Neural progenitor cell (in vitro differentiated cells): ENCODE measurements around the gene DCDC1. TPM values are rescaled to one million over a fixed set of nuclear protein-coding genes. Genes with fewer than 3 reads are reported as not detected.
"Not testable (repeated sequence)": the region's sequence is repeated elsewhere in the genome, so short reads cannot be mapped to it uniquely, and the experiment has no call there.

Source experiments
- DNase-seq: peaks from one replicate; pipeline ENCODE4 v3.0.0-alpha.2; 2016; ENCODE audit warnings: low spot score
- H2AFZ ChIP-seq: fragments of 200-600 bp; sonication (generic); replicated peaks from 2 replicates; pipeline ENCODE4 v1.6.1; 2016; ENCODE audit warnings: antibody characterized with exemption
- H3F3A ChIP-seq: fragments of 200-600 bp; sonication (generic); 2 replicates; pipeline ENCODE4 v1.6.1; 2016; ENCODE audit warnings: antibody characterized with exemption, low read depth
- H3K27ac ChIP-seq: fragments of 200-600 bp; sonication (generic); 2 replicates; pipeline ENCODE4 v1.5.1; 2016; ENCODE audit warnings: mild to moderate bottlenecking
- H3K27me3 ChIP-seq: fragments of 200-600 bp; sonication (generic); 2 replicates; pipeline ENCODE4 v1.6.1; 2016; ENCODE audit warnings: mild to moderate bottlenecking, moderate library complexity
- H3K36me3 ChIP-seq: fragments of 200-600 bp; sonication (generic); 2 replicates; pipeline ENCODE4 v1.5.1; 2016
- H3K4me1 ChIP-seq: fragments of 200-600 bp; sonication (generic); 2 replicates; pipeline ENCODE4 v1.6.1; 2016; ENCODE audit warnings: mixed run types
- H3K4me2 ChIP-seq: fragments of 200-600 bp; sonication (generic); 2 replicates; pipeline ENCODE4 v1.6.1; 2016
- H3K4me3 ChIP-seq: fragments of 200-600 bp; sonication (generic); 2 replicates; pipeline ENCODE4 v1.5.1; 2016
- H3K79me2 ChIP-seq: fragments of 200-600 bp; sonication (generic); 2 replicates; pipeline ENCODE4 v1.6.1; 2016; ENCODE audit warnings: low read depth
- H3K9ac ChIP-seq: fragments of 200-600 bp; sonication (generic); 2 replicates; pipeline ENCODE4 v1.6.1; 2016
- H3K9me3 ChIP-seq: fragments of 200-600 bp; sonication (generic); 2 replicates; pipeline ENCODE4 v1.5.1; 2016; ENCODE audit warnings: low read depth
- H4K20me1 ChIP-seq: fragments of 200-600 bp; sonication (generic); 2 replicates; pipeline ENCODE4 v1.6.1; 2016; ENCODE audit warnings: low read depth
- H3K27ac Mint-ChIP-seq: 3 replicates; pipeline ENCODE4 v1.8.0; 2021; ENCODE audit warnings: mixed read lengths
- H3K27me3 Mint-ChIP-seq: 2 replicates; pipeline ENCODE4 v1.8.0; 2022; ENCODE audit warnings: low read depth, mild to moderate bottlenecking, inconsistent platforms, moderate library complexity, mixed read lengths; ENCODE audit not compliant: insufficient read depth
- H3K36me3 Mint-ChIP-seq: 3 replicates; pipeline ENCODE4 v1.8.0; 2021; ENCODE audit warnings: mixed read lengths
- H3K4me1 Mint-ChIP-seq: 3 replicates; pipeline ENCODE4 v1.8.0; 2021; ENCODE audit warnings: mixed read lengths
- H3K4me3 Mint-ChIP-seq: 3 replicates; pipeline ENCODE4 v1.8.0; 2021; ENCODE audit warnings: mild to moderate bottlenecking, moderate library complexity, mixed read lengths
- H3K9me3 Mint-ChIP-seq: 3 replicates; pipeline ENCODE4 v1.8.0; 2020; ENCODE audit warnings: mixed read lengths
- EZH2 ChIP-seq: fragments of 200-600 bp; sonication (generic); IDR thresholded peaks from 2 replicates; pipeline ENCODE4 v1.6.1; 2017; ENCODE audit warnings: antibody characterized with exemption, mild to moderate bottlenecking, moderate library complexity
- EZH2phosphoT487 ChIP-seq: fragments of 200-600 bp; sonication (generic); IDR thresholded peaks from 2 replicates; pipeline ENCODE4 v1.6.1; 2017; ENCODE audit warnings: antibody characterized with exemption
- total RNA-seq: library from RNA; depleted of rRNA; stranded (reverse); fragments of >200 nt; gene quantifications from 2 replicates; pipeline ENCODE4 v1.2.3, GENCODE V29; 2015; ENCODE audit warnings: low replicate concordance
- TF ChIP-seq, protein P1 (sequence below): fragments of 200-600 bp; sonication (generic); IDR thresholded peaks from 2 replicates; pipeline ENCODE4 v1.5.1; 2017; ENCODE audit warnings: antibody characterized with exemption, mild to moderate bottlenecking

DCDC1 gene
- total RNA-seq, 1 donor from 2014 or later, result 5.0 TPM

- H3K27ac Mint-ChIP-seq, result no peak overlapping the region
- no peaks in the 10 kb centered on the region for H3K9me3 ChIP-seq
- H3K36me3 Mint-ChIP-seq, result no peaks in the 10 kb centered on the region
Observed at GRCh38 chr11:31295308-31295707, 74.2 kb downstream of the DCDC1 start.

GRCh38 chr11:31273527-31273926 is 96.0 kb downstream of the DCDC1 start:
- H3K9me3 Mint-ChIP-seq, result peaks cover 28% of the 10 kb centered on the region

More at GRCh38 chr11:31295308-31295707, 74.2 kb downstream of the DCDC1 start:
- Mint-ChIP-seq H3K9me3 (no peaks in the 10 kb centered on the region), H3K4me1 (no peaks in the 10 kb centered on the region), H3K27me3 (no peaks in the 10 kb centered on the region), H3K4me3 (no peak overlapping the region)
- DNase-seq, result no peak
- H3K4me2 ChIP-seq, result no peak overlapping the region
- no peak overlapping the region for H3K4me3 ChIP-seq
- no peaks in the 10 kb centered on the region for H3K27me3 ChIP-seq
- H3K9ac ChIP-seq, result no peak overlapping the region
- H3F3A ChIP-seq, result no peaks in the 10 kb centered on the region
- H4K20me1 ChIP-seq, result no peaks in the 10 kb centered on the region
- H3K27ac ChIP-seq, result no peak overlapping the region
- H2AFZ ChIP-seq, result no peak overlapping the region
- TF ChIP-seq, protein P1, sequence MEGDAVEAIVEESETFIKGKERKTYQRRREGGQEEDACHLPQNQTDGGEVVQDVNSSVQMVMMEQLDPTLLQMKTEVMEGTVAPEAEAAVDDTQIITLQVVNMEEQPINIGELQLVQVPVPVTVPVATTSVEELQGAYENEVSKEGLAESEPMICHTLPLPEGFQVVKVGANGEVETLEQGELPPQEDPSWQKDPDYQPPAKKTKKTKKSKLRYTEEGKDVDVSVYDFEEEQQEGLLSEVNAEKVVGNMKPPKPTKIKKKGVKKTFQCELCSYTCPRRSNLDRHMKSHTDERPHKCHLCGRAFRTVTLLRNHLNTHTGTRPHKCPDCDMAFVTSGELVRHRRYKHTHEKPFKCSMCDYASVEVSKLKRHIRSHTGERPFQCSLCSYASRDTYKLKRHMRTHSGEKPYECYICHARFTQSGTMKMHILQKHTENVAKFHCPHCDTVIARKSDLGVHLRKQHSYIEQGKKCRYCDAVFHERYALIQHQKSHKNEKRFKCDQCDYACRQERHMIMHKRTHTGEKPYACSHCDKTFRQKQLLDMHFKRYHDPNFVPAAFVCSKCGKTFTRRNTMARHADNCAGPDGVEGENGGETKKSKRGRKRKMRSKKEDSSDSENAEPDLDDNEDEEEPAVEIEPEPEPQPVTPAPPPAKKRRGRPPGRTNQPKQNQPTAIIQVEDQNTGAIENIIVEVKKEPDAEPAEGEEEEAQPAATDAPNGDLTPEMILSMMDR, result no peak
- H3K4me1 ChIP-seq, result no peaks in the 10 kb centered on the region
- H3K79me2 ChIP-seq, result no peaks in the 10 kb centered on the region
- H3K36me3 ChIP-seq, result no peaks in the 10 kb centered on the region

DNA sequence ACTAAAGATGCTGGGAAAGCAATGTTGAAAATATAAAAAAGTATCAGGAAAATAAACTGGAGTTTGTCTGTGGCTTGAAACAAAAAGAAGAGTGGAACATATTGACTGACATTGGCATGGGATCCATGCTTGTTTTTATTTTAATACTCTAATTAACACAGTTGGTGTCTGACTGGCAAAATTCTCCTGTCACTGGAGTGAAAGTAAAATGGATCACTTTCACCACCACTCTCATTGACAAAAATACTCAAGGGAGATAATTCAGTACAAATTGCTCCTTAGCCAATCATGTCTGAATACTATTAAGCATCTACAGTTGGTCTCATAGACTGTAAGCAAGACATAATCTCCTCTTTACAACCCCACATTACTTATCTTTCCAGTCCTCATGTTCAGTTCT is 101.8 kb downstream of the DCDC1 start:
- H3K36me3 Mint-ChIP-seq, result peaks cover 10% of the 10 kb centered on the region
- no peaks in the 10 kb centered on the region for H4K20me1 ChIP-seq
- no peak overlapping the region for H2AFZ ChIP-seq
- no peaks in the 10 kb centered on the region for H3K27me3 ChIP-seq
- TF ChIP-seq, protein P1, result no peak
- TF ChIP-seq EZH2 (no peak), EZH2phosphoT487 (no peak)
- H3K4me2 ChIP-seq, result no peak overlapping the region
- no peak overlapping the region for H3K27ac Mint-ChIP-seq
- no peaks in the 10 kb centered on the region for H3F3A ChIP-seq
- no peaks in the 10 kb centered on the region for H3K4me1 ChIP-seq
- H3K36me3 ChIP-seq, result no peaks in the 10 kb centered on the region
- H3K4me1 Mint-ChIP-seq, result no peaks in the 10 kb centered on the region
- H3K27ac ChIP-seq, result no peak overlapping the region
- no peaks in the 10 kb centered on the region for H3K9me3 ChIP-seq
- peaks cover 12% of the 10 kb centered on the region for H3K9me3 Mint-ChIP-seq
- H3K27me3 Mint-ChIP-seq, result peaks cover 2% of the 10 kb centered on the region
- no peak overlapping the region for H3K4me3 Mint-ChIP-seq
- no peaks in the 10 kb centered on the region for H3K79me2 ChIP-seq
- no peak overlapping the region for H3K9ac ChIP-seq
- no peak for DNase-seq
- H3K4me3 ChIP-seq, result no peak overlapping the region

More at GRCh38 chr11:31273527-31273926, 96.0 kb downstream of the DCDC1 start:
- H3K4me1 ChIP-seq, H3K9me3 ChIP-seq, H3K27ac Mint-ChIP-seq, DNase-seq, H4K20me1 ChIP-seq, H2AFZ ChIP-seq, H3K4me1 Mint-ChIP-seq, H3K4me3 ChIP-seq, H3K4me3 Mint-ChIP-seq, H3K9ac ChIP-seq, H3K27ac ChIP-seq, H3K27me3 ChIP-seq, H3F3A ChIP-seq, H3K36me3 ChIP-seq, H3K4me2 ChIP-seq, H3K79me2 ChIP-seq, H3K27me3 Mint-ChIP-seq: not testable (repeated sequence)
- H3K36me3 Mint-ChIP-seq, result peaks cover 25% of the 10 kb centered on the region

DNA sequence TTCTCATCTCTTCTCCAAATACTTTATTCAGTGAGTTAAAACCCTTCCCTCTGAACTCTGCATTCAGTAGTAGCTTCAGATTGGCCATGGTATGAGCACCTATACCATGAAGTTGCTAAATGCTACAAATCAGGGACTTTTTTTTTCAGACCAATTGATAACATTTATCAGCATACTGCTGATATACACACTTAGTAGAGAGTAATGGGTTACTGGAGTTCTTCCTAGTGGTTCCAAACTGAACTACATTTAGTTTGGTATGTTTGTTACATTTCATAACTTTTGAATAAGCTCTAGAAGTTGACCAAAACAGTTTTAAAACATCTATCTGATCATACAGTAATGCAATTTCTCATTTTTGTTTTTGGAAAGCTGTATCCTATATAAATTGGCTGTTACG is 104.7 kb downstream of the DCDC1 start:
- Histone ChIP-seq H3K27ac (no peak overlapping the region), H2AFZ (no peak overlapping the region), H3K27me3 (no peaks in the 10 kb centered on the region), H3K4me2 (no peak overlapping the region), H3K36me3 (no peaks in the 10 kb centered on the region), H4K20me1 (no peaks in the 10 kb centered on the region), H3K79me2 (no peaks in the 10 kb centered on the region), H3K9me3 (no peaks in the 10 kb centered on the region), H3F3A (no peaks in the 10 kb centered on the region), H3K9ac (no peak overlapping the region), H3K4me1 (peaks cover 6% of the 10 kb centered on the region), H3K4me3 (no peak overlapping the region)
- H3K9me3 Mint-ChIP-seq, result no peaks in the 10 kb centered on the region
- DNase-seq, result no peak
- TF ChIP-seq EZH2phosphoT487, result no peak
- TF ChIP-seq, protein P1, result peak; percentile 36
- no peak overlapping the region for H3K4me3 Mint-ChIP-seq
- H3K27ac Mint-ChIP-seq, result no peak overlapping the region
- H3K4me1 Mint-ChIP-seq, result no peaks in the 10 kb centered on the region
- H3K36me3 Mint-ChIP-seq, result no peaks in the 10 kb centered on the region
- no peaks in the 10 kb centered on the region for H3K27me3 Mint-ChIP-seq
